ENCODE measurements around the gene TAC4.

The TAC4 gene

GRCh38 chr17:49870298-49870697, 22.4 kb upstream of the TAC4 start:
- H3K9me3 ChIP-seq: no peaks in the 10 kb centered on the region
- H3K36me3 ChIP-seq: no peaks in the 10 kb centered on the region
- H3K27me3 ChIP-seq: 0 out of 2 replicates have a peak, but pooled peaks cover 3% of the 10 kb centered on the region
- DNase-seq: no peak
- H3K4me1 ChIP-seq: no peaks in the 10 kb centered on the region
- H3K4me3 ChIP-seq (ENCODE audit: low read depth, low read length): no peak overlapping the region
- no peak for TF ChIP-seq CTCF (IDR thresholded peaks at IDR 0.05; ENCODE audit: low read depth, low read length)

DNA sequence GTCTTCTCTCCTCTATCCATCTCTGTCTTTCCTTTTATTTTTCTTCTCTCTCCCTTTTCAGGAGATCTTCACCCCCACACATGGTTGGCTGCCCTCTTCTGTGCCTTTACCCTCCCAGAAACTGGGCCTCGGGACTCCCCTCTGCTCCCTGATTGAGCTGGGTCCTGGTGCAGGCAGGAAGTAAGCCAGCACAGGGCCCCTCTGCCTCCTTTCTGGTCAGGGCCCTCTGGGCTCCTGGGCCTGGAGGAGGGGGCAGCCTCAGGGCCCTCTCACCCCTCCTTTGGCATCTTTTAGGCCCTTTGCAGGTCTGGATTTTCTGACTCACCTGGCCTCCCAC, 21.1 kb upstream of the TAC4 start:
- Histone ChIP-seq H3K4me1 (no peaks in the 10 kb centered on the region), H3K4me3 (ENCODE audit: low read depth, low read length) (no peak overlapping the region), H3K9me3 (no peaks in the 10 kb centered on the region), H3K27me3 (0 out of 2 replicates have a peak, but pooled peaks cover 3% of the 10 kb centered on the region), H3K36me3 (no peaks in the 10 kb centered on the region)
- no peak for TF ChIP-seq CTCF (IDR thresholded peaks at IDR 0.05; ENCODE audit: low read depth, low read length)
- DNase-seq: no peak

DNA sequence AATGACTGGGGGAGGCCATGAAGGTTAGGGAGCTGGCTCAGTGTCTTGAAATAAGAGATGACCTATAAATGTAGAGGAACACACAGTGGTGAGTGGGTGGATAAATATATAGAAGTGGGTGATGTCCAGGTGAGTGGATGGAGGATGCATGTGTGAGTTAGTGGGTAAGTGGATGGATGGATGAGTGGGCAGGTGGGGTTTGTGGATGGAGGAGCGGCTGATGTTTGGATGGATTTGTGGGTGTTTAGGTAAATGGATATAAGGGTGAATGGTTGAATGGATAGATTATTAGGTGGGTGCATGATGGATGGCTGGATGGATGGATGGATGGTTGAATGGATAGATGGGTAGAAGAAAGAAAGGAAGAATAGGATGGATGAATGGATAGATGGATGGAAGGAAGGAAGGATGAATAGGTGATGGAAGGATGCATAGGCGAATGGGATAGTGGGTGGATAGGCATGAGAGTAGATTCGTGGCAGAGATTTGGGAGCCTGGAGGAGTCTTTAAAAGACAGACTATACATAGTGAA, 19.1 kb upstream of the TAC4 start:
- no peak for TF ChIP-seq CTCF (IDR thresholded peaks at IDR 0.05; ENCODE audit: low read depth, low read length)

DNA sequence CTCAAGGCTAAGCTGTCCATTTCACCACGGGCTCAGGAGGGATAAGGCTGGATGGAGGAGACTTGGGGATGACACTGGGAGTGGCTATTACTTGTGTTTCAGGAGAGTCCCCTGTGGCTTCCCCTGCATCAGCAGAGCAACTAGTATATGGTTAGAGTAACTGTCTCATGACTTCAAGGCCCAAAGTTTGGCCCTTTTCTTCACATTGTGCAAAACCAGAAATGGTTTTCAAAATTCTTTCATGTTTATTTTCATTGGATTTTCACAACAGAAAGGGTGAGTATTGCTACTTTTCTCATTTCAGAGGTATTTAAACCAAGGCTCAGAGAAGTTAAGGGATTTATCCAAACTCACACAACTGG, 18.1 kb upstream of the TAC4 start:
- no peak overlapping the region for H3K4me3 ChIP-seq (ENCODE audit: low read depth, low read length)
- no peaks in the 10 kb centered on the region for H3K36me3 ChIP-seq
- H3K27me3 ChIP-seq: 0 out of 2 replicates have a peak, but pooled peaks cover 3% of the 10 kb centered on the region
- no peak for TF ChIP-seq CTCF (IDR thresholded peaks at IDR 0.05; ENCODE audit: low read depth, low read length)
- DNase-seq: no peak
- H3K9me3 ChIP-seq: no peaks in the 10 kb centered on the region
- no peaks in the 10 kb centered on the region for H3K4me1 ChIP-seq

More for the DNA sequence above, 19.1 kb upstream of the TAC4 start:
- no peaks in the 10 kb centered on the region for H3K36me3 ChIP-seq
- DNase-seq: no peak
- no peaks in the 10 kb centered on the region for H3K9me3 ChIP-seq
- 0 out of 2 replicates have a peak, but pooled peaks cover 3% of the 10 kb centered on the region for H3K27me3 ChIP-seq
- H3K4me3 ChIP-seq (ENCODE audit: low read depth, low read length): no peak overlapping the region
- H3K4me1 ChIP-seq: no peaks in the 10 kb centered on the region

DNA sequence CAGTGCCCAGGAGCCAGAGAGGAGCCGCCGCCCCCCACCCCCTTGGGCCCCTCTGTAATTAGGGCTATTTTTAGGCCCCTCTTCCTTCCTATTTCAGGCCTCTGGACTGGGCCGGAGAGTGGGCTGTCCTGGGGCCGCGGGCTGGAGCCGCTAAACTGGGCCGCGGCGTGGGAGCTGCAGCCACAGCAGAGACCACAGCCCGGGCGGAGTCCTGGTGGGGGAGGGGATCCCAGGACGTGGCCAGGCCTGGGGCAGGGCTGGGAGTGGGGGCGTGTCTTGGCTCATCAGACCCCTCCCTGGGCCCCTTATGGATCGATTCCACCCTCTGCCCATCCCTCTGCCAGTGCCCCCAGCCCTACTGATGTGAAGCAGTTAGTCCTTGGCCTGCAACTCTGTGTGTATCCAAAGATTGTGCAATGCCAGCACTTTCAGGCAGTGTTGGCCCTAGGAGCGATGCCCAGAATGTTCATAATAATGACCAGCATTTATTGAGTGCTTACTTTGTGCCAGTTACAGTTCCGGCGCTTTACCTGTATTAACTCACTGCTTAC, 15.0 kb upstream of the TAC4 start:
- H3K36me3 ChIP-seq: no peaks in the 10 kb centered on the region
- H3K4me1 ChIP-seq: no peaks in the 10 kb centered on the region
- H3K27me3 ChIP-seq: no peaks in the 10 kb centered on the region
- H3K9me3 ChIP-seq: no peaks in the 10 kb centered on the region
- TF ChIP-seq CTCF (IDR thresholded peaks at IDR 0.05; ENCODE audit: low read depth, low read length): no peak
- H3K4me3 ChIP-seq (ENCODE audit: low read depth, low read length): no peak overlapping the region
- DNase-seq: no peak

DNA sequence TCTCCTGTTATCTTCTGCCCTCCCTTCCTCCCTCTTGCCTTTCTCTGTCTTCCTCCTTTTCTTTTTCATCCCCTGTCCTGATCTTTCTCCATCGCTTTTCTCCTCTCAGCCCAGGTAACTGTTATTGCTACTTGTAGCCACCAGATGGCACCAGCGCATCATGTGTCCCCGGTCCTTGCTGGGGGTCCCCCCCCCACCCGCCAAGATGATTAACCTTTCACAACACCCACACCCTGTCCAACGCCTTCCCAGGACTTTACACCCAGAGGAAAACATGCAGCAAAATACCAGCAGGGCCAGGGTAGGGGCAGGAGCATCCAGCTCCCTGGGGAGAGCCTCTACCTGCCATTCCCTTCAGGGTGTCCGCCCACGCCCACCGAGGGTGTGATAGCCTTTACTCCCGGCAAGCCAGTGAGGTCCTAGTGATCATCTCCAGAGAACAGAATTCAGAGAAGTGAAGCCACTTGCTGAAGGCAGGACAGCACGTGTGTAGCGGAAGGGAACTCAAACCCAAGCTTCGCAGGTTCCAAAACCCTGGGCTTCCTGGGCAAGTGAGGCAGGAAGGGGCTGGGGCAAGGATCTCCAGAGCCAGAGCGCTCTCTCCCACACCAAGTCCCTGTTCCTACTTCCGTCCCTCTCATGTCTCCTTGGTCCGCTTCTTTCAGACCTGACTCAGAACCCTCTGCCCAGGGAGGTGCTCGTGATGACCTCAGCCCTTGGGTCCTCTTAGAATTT, 13.4 kb upstream of the TAC4 start:
- H3K9me3 ChIP-seq: no peaks in the 10 kb centered on the region
- H3K36me3 ChIP-seq: no peaks in the 10 kb centered on the region
- no peak overlapping the region for H3K4me3 ChIP-seq (ENCODE audit: low read depth, low read length)
- peak; percentile 45 for DNase-seq
- peak; percentile 89 for TF ChIP-seq CTCF (IDR thresholded peaks at IDR 0.05; ENCODE audit: low read depth, low read length)
- H3K27me3 ChIP-seq: no peaks in the 10 kb centered on the region
- H3K4me1 ChIP-seq: no peaks in the 10 kb centered on the region

Measured in BE2C (cell line).